Peyer's patch (tissue), 4 donors: ENCODE data around the gene GABRR1. TPM values are rescaled to one million over a fixed set of nuclear protein-coding genes. Genes with fewer than 3 reads are reported as not detected.

Experiments used
- DNase-seq, 3 donors: peaks; one replicate each; pipeline ENCODE4 v3.0.0-alpha.2; 2017 to 2019
- H3K27ac ChIP-seq, 4 donors: fragments of 200-600 bp; sonication (generic); one replicate each; pipeline ENCODE4 v1.5.1; 2016 to 2019
- H3K27me3 ChIP-seq, 2 donors: fragments of 200-600 bp; sonication (generic); one replicate each; pipeline ENCODE4 v1.5.1; 2019
- H3K36me3 ChIP-seq, 3 donors: fragments of 200-600 bp; sonication (generic); one replicate each; pipeline ENCODE4 v1.5.1; 2016 to 2019
- H3K4me1 ChIP-seq, 4 donors: fragments of 200-600 bp; sonication (generic); one replicate each; pipeline ENCODE4 v1.5.1; 2016 to 2019
- H3K4me3 ChIP-seq, 4 donors: fragments of 200-600 bp; sonication (generic); 1 replicate in 3 of 4; 2 replicates in 1 of 4; pipeline ENCODE4 v1.5.1; 2016 to 2019; ENCODE audit warnings: mild to moderate bottlenecking in 1 of 4
- H3K9me3 ChIP-seq, 4 donors: fragments of 200-600 bp; sonication (generic); one replicate each; pipeline ENCODE4 v1.5.1; 2016 to 2019; ENCODE audit warnings: mild to moderate bottlenecking in 1 of 4
- POLR2A ChIP-seq, 2 donors: fragments of 450-650 bp; IDR thresholded peaks; one replicate each; pipeline ENCODE4 v1.5.1; 2017; ENCODE audit warnings: antibody characterized with exemption in 2 of 2, mild to moderate bottlenecking in 2 of 2, moderate library complexity in 2 of 2
- total RNA-seq, 4 donors: library from RNA; depleted of rRNA; stranded (reverse); fragments of >200 nt; gene quantifications; one replicate each; pipeline ENCODE4 v1.1.0, GENCODE V29; 2016
- TF ChIP-seq, protein P1 (sequence below), 6 experiments: fragments of 450-650 bp in 4 of 6; fragments of 200-600 bp in 2 of 6; sonication (generic) in 1 of 6; IDR thresholded peaks; one replicate each; pipeline ENCODE4 v1.5.1; 2017 to 2019; ENCODE audit warnings: antibody characterized with exemption in 6 of 6, mild to moderate bottlenecking in 3 of 6, moderate library complexity in 1 of 6

GABRR1 gene
- total RNA-seq, 4 donors from 2014 or later, result not detected

DNA sequence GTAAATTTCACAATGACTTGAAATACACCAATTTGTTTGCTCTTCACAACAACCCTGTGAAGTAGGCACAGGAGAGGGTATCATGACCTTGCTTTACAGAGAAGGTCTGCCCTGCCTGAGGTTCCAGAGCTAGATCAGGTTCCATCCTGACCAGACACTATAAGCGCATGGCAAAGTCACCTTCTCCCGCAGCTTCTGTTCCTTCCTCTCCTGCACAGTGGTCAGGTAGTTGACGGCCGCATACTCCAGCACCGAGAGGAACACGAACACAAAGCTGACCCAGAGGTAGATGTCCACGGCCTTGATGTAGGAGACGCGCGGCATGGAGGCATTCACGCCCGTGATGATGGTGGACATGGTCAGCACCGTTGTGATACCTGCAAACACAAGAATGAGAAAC, 37.0 kb downstream of the GABRR1 start:
- Histone ChIP-seq H3K36me3 (no peaks in the 10 kb centered on the region), H3K9me3 (no peaks in the 10 kb centered on the region), H3K27me3 (no peaks in the 10 kb centered on the region), H3K27ac (no peak overlapping the region), H3K4me1 (no peaks in the 10 kb centered on the region), H3K4me3 (no peak overlapping the region)
- no peak for DNase-seq
- TF ChIP-seq, protein P1, sequence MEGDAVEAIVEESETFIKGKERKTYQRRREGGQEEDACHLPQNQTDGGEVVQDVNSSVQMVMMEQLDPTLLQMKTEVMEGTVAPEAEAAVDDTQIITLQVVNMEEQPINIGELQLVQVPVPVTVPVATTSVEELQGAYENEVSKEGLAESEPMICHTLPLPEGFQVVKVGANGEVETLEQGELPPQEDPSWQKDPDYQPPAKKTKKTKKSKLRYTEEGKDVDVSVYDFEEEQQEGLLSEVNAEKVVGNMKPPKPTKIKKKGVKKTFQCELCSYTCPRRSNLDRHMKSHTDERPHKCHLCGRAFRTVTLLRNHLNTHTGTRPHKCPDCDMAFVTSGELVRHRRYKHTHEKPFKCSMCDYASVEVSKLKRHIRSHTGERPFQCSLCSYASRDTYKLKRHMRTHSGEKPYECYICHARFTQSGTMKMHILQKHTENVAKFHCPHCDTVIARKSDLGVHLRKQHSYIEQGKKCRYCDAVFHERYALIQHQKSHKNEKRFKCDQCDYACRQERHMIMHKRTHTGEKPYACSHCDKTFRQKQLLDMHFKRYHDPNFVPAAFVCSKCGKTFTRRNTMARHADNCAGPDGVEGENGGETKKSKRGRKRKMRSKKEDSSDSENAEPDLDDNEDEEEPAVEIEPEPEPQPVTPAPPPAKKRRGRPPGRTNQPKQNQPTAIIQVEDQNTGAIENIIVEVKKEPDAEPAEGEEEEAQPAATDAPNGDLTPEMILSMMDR (IDR thresholded peaks at IDR 0.05), result no peak
- TF ChIP-seq POLR2A (IDR thresholded peaks at IDR 0.05), result no peak

DNA sequence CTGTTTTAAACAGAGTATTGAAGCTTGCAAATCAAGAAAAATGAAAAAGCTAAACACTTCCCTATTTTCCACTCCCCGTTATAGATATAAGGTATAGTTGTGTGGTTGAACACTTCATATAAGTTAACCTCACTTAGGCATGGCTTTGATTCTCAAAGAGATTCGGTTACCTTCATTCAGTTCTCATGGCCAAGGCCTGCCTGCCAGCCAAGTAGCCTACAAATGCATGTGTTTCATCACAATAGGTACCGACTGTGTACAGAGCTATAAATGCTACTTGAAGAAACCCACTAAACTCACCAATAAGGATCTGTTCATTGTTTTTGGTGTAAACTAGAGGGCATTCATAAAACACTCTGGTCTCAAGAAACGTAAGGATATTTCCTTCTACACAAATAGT, 43.5 kb downstream of the GABRR1 start:
- no peak for TF ChIP-seq POLR2A (IDR thresholded peaks at IDR 0.05)
- TF ChIP-seq, protein P1 (IDR thresholded peaks at IDR 0.05), result no peak
- H3K4me1 ChIP-seq, result no peaks in the 10 kb centered on the region
- H3K27ac ChIP-seq, result no peak overlapping the region
- H3K9me3 ChIP-seq, result no peaks in the 10 kb centered on the region
- no peaks in the 10 kb centered on the region for H3K27me3 ChIP-seq
- no peak overlapping the region for H3K4me3 ChIP-seq
- DNase-seq, result no peak
- H3K36me3 ChIP-seq, result no peaks in the 10 kb centered on the region

DNA sequence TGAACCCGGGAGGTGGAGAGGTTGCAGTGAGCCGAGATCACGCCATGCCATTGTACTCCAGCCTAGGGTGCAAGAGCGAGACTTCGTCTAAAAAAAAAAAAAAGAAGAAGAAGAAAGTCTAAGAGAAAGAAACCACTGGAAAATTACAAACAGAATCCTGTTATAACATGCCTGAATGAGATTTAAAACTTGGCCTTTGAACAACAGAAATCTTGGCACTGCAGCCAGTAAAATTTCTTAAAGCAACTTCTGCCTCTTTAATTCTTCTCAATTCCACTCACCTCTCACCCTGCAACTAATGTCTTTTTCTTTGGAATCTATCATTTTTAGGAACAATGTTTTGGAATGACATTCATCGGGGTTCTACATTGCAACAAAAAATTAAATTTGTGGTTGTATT, 45.0 kb downstream of the GABRR1 start:
- no peak for DNase-seq
- Histone ChIP-seq H3K27me3 (no peaks in the 10 kb centered on the region), H3K4me3 (no peak overlapping the region), H3K27ac (no peak overlapping the region), H3K4me1 (no peaks in the 10 kb centered on the region), H3K9me3 (no peaks in the 10 kb centered on the region), H3K36me3 (no peaks in the 10 kb centered on the region)
- TF ChIP-seq, protein P1 (IDR thresholded peaks at IDR 0.05), result no peak
- TF ChIP-seq POLR2A (IDR thresholded peaks at IDR 0.05), result no peak

DNA sequence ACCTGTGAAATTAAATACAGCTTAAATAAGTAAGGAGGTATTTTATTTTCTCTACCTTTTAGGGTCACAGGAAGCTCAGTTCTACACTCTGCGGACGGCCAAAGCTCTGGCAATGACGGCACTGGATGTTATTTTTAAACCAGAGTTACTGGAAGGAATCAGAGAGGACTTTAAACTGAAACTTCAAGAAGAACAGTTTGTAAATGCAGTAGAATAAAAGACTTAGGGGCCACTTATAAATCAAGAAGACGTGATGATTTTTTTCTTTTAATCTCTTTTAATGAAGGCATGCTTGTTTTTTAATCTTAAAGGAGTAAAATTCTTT, 55.1 kb downstream of the GABRR1 start:
- Histone ChIP-seq H3K4me3 (no peak overlapping the region), H3K9me3 (no peaks in the 10 kb centered on the region), H3K4me1 (no peaks in the 10 kb centered on the region), H3K27me3 (no peaks in the 10 kb centered on the region), H3K27ac (peak overlapping the region in 2 of 4 donors; percentile 63 to 76), H3K36me3 (peaks cover 0 to 30% (median 0%) of the 10 kb centered on the region in 3 donors)
- TF ChIP-seq, protein P1 (IDR thresholded peaks at IDR 0.05), result no peak
- no peak for TF ChIP-seq POLR2A (IDR thresholded peaks at IDR 0.05)
- DNase-seq, result no peak

DNA sequence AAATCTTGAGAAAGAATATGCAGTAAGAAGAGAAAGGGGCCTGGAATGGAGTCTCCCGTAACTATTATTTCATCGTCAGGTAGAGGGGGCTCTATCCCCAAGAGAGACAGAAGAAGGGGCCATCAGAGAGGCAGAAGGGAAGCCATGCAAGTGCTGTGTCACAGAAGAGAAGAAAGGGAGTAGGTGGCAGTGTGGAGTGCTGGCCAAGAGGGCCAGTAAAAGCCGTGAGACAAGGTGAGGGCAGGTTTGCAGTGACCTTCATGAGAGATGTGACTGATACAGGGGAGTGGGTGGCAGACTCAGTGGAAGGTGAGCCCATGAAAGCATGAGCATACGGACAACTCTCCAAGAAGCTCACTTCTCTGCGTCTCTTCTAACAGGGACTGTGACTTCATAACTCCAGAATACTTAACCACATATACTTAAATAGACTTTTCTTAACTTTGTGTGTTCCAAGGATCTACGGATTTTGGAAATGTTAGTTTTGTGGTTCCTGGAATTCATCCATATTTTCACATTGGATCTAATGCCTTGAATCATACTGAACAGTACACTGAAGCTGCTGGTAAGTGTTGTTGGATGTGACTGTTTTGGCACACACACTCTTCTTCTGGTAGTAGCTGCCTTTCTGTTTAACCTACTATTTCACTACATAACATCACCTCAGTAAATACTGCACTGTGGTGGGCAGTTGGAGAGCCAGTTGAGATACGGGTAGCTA, 55.7 kb downstream of the GABRR1 start:
- no peak for TF ChIP-seq POLR2A (IDR thresholded peaks at IDR 0.05)
- TF ChIP-seq, protein P1 (IDR thresholded peaks at IDR 0.05), result no peak
- Histone ChIP-seq H3K27me3 (no peaks in the 10 kb centered on the region), H3K4me3 (no peak overlapping the region), H3K9me3 (no peaks in the 10 kb centered on the region), H3K27ac (peak overlapping the region in 2 of 4 donors; percentile 63 to 76), H3K36me3 (peaks cover 0 to 30% (median 0%) of the 10 kb centered on the region in 3 donors), H3K4me1 (no peaks in the 10 kb centered on the region)
- no peak for DNase-seq
